ENCODE data around the gene TRABD2B. TPM values are rescaled to one million over a fixed set of nuclear protein-coding genes. Genes with fewer than 3 reads are reported as not detected.

TRABD2B gene
- total and polyA plus RNA-seq, 2 donors (not counting 3 experiments of a cell fraction or from before 2014, with no cell fraction given), result not detected

- CTCF ChIA-PET, result interaction anchor here (1.5 kb wide), 1 partner anchor 11 kb away, joined by 3 read pairs; no protein-coding TSS in a partner anchor
- H3K4me1 ChIP-seq (ENCODE audit: control insufficient read depth, extremely low read depth, insufficient read depth, low read length), result no peaks in the 10 kb centered on the region
- H3K4me2 ChIP-seq (ENCODE audit: insufficient read depth, low read length), result no peak overlapping the region
- H3K36me3 ChIP-seq (ENCODE audit: control insufficient read depth in 2 of 2, extremely low read depth in 1 of 2, insufficient read depth in 2 of 2, low read length in 2 of 2), result no peaks in the 10 kb centered on the region
- TF ChIP-seq EZH2 (IDR thresholded peaks at IDR 0.05; ENCODE audit: borderline replicate concordance, low read depth, low read length, severe bottlenecking) (no peak), POLR2AphosphoS5 (IDR thresholded peaks at IDR 0.05; ENCODE audit: insufficient read depth, low read depth, low read length) (no peak), FOS (IDR thresholded peaks at IDR 0.05; ENCODE audit: borderline replicate concordance, insufficient read depth, low read length) (no peak), GATA2 (IDR thresholded peaks at IDR 0.05; ENCODE audit: insufficient read depth, insufficient read length, low read depth, low read length) (no peak), MYC (IDR thresholded peaks at IDR 0.05; ENCODE audit: low read depth, low read length) (no peak), CTCF (IDR thresholded peaks at IDR 0.05; ENCODE audit: extremely low read depth in 1 of 2, insufficient read depth in 1 of 2, low read depth in 1 of 2, low read length in 2 of 2) (no peak), JUN (IDR thresholded peaks at IDR 0.05; ENCODE audit: borderline replicate concordance, insufficient read depth, insufficient read length, low read depth) (no peak)
- POLR2A ChIA-PET, result no interaction called here
- no peak overlapping the region for H2AFZ ChIP-seq (ENCODE audit: low read depth, low read length)
- no peaks in the 10 kb centered on the region for H3K9me1 ChIP-seq (replicated peaks; ENCODE audit: control insufficient read depth, extremely low read depth, insufficient read depth, low read length)
- H3K9me3 ChIP-seq (replicated peaks; ENCODE audit: control insufficient read depth, insufficient read depth, low read length), result no peaks in the 10 kb centered on the region
- no peak for FAIRE-seq
- no peaks in the 10 kb centered on the region for H4K20me1 ChIP-seq (replicated peaks; ENCODE audit: control insufficient read depth, extremely low read depth, insufficient read depth, low read length)
- no peak overlapping the region for H3K4me3 ChIP-seq (replicated peaks in 1 of 3; ENCODE audit: insufficient read depth in 1 of 3, low read depth in 1 of 3, low read length in 3 of 3)
- dilution Hi-C loops (cut with MboI; ENCODE audit: extremely low pct_ligation_motif_present, low sequenced_read_pairs), result no loop called here
- no peak overlapping the region for H3K27ac ChIP-seq (ENCODE audit: insufficient read depth, low read depth, low read length)
- intact Hi-C loops (cut with micrococcal nuclease), result no loop called here
- H3K79me2 ChIP-seq (ENCODE audit: control insufficient read depth, insufficient read depth, low read length), result no peaks in the 10 kb centered on the region
- no TSS peak for BruUV-seq (replicated peaks)
- no peak for DNase-seq (ENCODE audit: low read depth, low spot score)
- no peak overlapping the region for H3K9ac ChIP-seq (replicated peaks; ENCODE audit: extremely low read depth, insufficient read depth, low read length)
- peaks cover 0 to 2% of the 10 kb centered on the region in 2 experiments for H3K27me3 ChIP-seq (ENCODE audit: control insufficient read depth in 2 of 2, insufficient read depth in 2 of 2, low read length in 2 of 2)
Observed at GRCh38 chr1:47883963-47884362, 113.2 kb downstream of the TRABD2B start.
